Measurements from ENCODE around the gene USP17L28. TPM values are rescaled to one million over a fixed set of nuclear protein-coding genes. Genes with fewer than 3 reads are reported as not detected.

The USP17L28 gene
- total RNA-seq (2022; extraction: Qiagen RNA extraction), result not detected in 5 replicates

GRCh38 chr4:9348593-9348992 lies at the start of gene USP17L28:
USP17L28 (plus strand) TSS chr4:9348893; CDS start chr4:9348893, 0 bp downstream.

GRCh38 chr4:9324865-9325264 lies 23.8 kb upstream of the USP17L28 start, which contains the start of gene USP17L24:
USP17L24 (plus strand) TSS chr4:9325165; CDS start chr4:9325165, 0 bp downstream.

GRCh38 chr4:9329611-9330010 lies 19.1 kb upstream of the USP17L28 start, which contains the start of gene USP17L25:
USP17L25 (plus strand) TSS chr4:9329911; CDS start chr4:9329911, 0 bp downstream.

GRCh38 chr4:9334358-9334757 lies 14.3 kb upstream of the USP17L28 start, which contains the start of gene USP17L26:
USP17L26 (plus strand) TSS chr4:9334658; CDS start chr4:9334658, 0 bp downstream.

GRCh38 chr4:9339103-9339502 lies 9.6 kb upstream of the USP17L28 start, which contains the start of gene USP17L5:
USP17L5 (plus strand) TSS chr4:9339403; CDS start chr4:9339403, 0 bp downstream.

DNA sequence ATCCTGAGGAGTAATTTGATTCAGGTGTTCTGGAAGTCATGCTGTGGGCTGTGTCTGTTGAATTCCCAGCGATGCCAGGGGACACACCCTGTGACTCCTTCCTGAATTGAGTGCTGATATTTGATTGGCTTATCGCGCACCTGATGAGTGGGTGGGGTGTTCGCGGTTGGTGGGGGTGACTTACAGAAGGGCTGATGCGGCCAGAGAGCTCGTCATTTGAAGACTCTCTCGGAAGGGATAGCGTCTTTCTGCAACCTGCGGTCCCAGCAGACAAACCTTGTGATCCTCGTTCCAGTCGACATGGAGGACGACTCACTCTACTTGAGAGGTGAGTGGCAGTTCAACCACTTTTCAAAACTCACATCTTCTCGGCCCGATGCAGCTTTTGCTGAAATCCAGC lies 4.8 kb upstream of the USP17L28 start, which contains the start of gene USP17L27:
USP17L27 (plus strand) TSS at position 301 of the 400 bp plus-strand sequence; CDS start at position 301, 0 bp downstream.

GRCh38 chr4:9353338-9353737 lies 4.6 kb downstream of the USP17L28 start, which contains the start of gene USP17L29:
USP17L29 (plus strand) TSS chr4:9353638; CDS start chr4:9353638, 0 bp downstream.

DNA sequence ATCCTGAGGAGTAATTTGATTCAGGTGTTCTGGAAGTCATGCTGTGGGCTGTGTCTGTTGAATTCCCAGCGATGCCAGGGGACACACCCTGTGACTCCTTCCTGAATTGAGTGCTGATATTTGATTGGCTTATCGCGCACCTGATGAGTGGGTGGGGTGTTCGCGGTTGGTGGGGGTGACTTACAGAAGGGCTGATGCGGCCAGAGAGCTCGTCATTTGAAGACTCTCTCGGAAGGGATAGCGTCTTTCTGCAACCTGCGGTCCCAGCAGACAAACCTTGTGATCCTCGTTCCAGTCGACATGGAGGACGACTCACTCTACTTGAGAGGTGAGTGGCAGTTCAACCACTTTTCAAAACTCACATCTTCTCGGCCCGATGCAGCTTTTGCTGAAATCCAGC lies 14.1 kb downstream of the USP17L28 start, which contains the start of gene USP17L30:
USP17L30 (plus strand) TSS at position 301 of the 400 bp plus-strand sequence; CDS start at position 301, 0 bp downstream.

Other genes with a start within 250 kb of the USP17L28 start
- not detected in 5 replicates for gene FAM90A26, start 178.5 kb upstream of the USP17L28 start, total RNA-seq (2022; extraction: Qiagen RNA extraction)
- not detected in 5 replicates for gene USP17L10, start 138.2 kb upstream of the USP17L28 start, total RNA-seq (2022; extraction: Qiagen RNA extraction)
- gene USP17L11, start 133.5 kb upstream of the USP17L28 start, total RNA-seq (2022; extraction: Qiagen RNA extraction), result not detected in 5 replicates
- not detected in 5 replicates for gene USP17L12, start 128.7 kb upstream of the USP17L28 start, total RNA-seq (2022; extraction: Qiagen RNA extraction)
- gene USP17L13, start 124.0 kb upstream of the USP17L28 start, total RNA-seq (2022; extraction: Qiagen RNA extraction), result not detected in 5 replicates
- not detected in 5 replicates for gene USP17L15, start 114.5 kb upstream of the USP17L28 start, total RNA-seq (2022; extraction: Qiagen RNA extraction)
- not detected in 5 replicates for gene USP17L17, start 105.0 kb upstream of the USP17L28 start, total RNA-seq (2022; extraction: Qiagen RNA extraction)
- not detected in 5 replicates for gene USP17L18, start 100.3 kb upstream of the USP17L28 start, total RNA-seq (2022; extraction: Qiagen RNA extraction)
- not detected in 5 replicates for gene USP17L19, start 95.5 kb upstream of the USP17L28 start, total RNA-seq (2022; extraction: Qiagen RNA extraction)
- gene USP17L20, start 90.8 kb upstream of the USP17L28 start, total RNA-seq (2022; extraction: Qiagen RNA extraction), result not detected in 5 replicates
- gene USP17L21, start 86.0 kb upstream of the USP17L28 start, total RNA-seq (2022; extraction: Qiagen RNA extraction), result not detected in 5 replicates
- not detected in 5 replicates for gene USP17L22, start 81.3 kb upstream of the USP17L28 start, total RNA-seq (2022; extraction: Qiagen RNA extraction)
- not detected in 5 replicates for gene USP17L24, start 23.7 kb upstream of the USP17L28 start, total RNA-seq (2022; extraction: Qiagen RNA extraction)
- not detected in 5 replicates for gene USP17L25, start 19.0 kb upstream of the USP17L28 start, total RNA-seq (2022; extraction: Qiagen RNA extraction)
- gene USP17L26, start 14.2 kb upstream of the USP17L28 start, total RNA-seq (2022; extraction: Qiagen RNA extraction), result not detected in 5 replicates
- not detected in 5 replicates for gene USP17L5, start 9.5 kb upstream of the USP17L28 start, total RNA-seq (2022; extraction: Qiagen RNA extraction)
- not detected in 5 replicates for gene USP17L27, start 4.7 kb upstream of the USP17L28 start, total RNA-seq (2022; extraction: Qiagen RNA extraction)
- gene USP17L29, start 4.7 kb downstream of the USP17L28 start, total RNA-seq (2022; extraction: Qiagen RNA extraction), result not detected in 5 replicates
- gene USP17L30, start 14.2 kb downstream of the USP17L28 start, total RNA-seq (2022; extraction: Qiagen RNA extraction), result not detected in 5 replicates
- gene DEFB131A, start 95.5 kb downstream of the USP17L28 start, total RNA-seq (2022; extraction: Qiagen RNA extraction), result not detected in 5 replicates

Measured in A549 treated with dexamethasone at 1 μM for 4 hours (cell line).